22Rv1 (cell line): Measurements from ENCODE around the gene MCAT.

Source experiments
- H3K27ac ChIP-seq: fragments of 450-650 bp; 2 replicates; pipeline ENCODE4 v1.5.1; 2017
- ZFX ChIP-seq: fragments of 450-650 bp; IDR thresholded peaks from 2 replicates; pipeline ENCODE4 v1.6.1; 2017; ENCODE audit warnings: antibody characterized with exemption, borderline replicate concordance
- TF ChIP-seq, protein P1 (sequence below): fragments of 450-650 bp; IDR thresholded peaks from 2 replicates; pipeline ENCODE4 v1.5.1; 2017; ENCODE audit warnings: mild to moderate bottlenecking

The MCAT gene

GRCh38 chr22:43144949-43145348 is 1.8 kb upstream of the MCAT start:
- TF ChIP-seq, protein P1, sequence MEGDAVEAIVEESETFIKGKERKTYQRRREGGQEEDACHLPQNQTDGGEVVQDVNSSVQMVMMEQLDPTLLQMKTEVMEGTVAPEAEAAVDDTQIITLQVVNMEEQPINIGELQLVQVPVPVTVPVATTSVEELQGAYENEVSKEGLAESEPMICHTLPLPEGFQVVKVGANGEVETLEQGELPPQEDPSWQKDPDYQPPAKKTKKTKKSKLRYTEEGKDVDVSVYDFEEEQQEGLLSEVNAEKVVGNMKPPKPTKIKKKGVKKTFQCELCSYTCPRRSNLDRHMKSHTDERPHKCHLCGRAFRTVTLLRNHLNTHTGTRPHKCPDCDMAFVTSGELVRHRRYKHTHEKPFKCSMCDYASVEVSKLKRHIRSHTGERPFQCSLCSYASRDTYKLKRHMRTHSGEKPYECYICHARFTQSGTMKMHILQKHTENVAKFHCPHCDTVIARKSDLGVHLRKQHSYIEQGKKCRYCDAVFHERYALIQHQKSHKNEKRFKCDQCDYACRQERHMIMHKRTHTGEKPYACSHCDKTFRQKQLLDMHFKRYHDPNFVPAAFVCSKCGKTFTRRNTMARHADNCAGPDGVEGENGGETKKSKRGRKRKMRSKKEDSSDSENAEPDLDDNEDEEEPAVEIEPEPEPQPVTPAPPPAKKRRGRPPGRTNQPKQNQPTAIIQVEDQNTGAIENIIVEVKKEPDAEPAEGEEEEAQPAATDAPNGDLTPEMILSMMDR, result no peak
- no peak for TF ChIP-seq ZFX
- H3K27ac ChIP-seq, result peak overlapping the region; percentile 39

DNA sequence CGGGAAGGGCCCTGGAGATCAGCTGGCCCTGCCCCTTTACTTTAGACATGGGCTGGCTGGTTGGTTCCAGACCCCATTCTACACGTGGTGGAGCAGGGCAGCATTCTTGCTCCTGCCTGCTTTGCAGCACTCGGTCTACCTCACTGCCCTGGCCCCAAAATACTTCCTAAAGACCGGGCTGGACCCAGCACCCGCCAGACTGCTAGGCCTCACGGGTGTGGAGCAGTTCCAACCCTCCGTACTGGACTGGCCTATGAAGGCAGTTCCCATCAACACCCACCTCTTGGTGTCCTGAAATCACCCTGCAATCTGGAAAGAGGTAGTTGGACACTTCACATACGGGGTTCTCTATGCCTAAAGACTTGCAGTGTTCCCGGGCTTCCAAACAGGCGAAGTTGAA is 6.4 kb downstream of the MCAT start:
- H3K27ac ChIP-seq, result no peak overlapping the region
- TF ChIP-seq, protein P1, result no peak
- TF ChIP-seq ZFX, result no peak

- no peak overlapping the region for H3K27ac ChIP-seq
- no peak for TF ChIP-seq ZFX
- TF ChIP-seq, protein P1, result peak; percentile 77
Observed at GRCh38 chr22:43136255-43136654, 6.9 kb downstream of the MCAT start.

- TF ChIP-seq ZFX, result no peak
- TF ChIP-seq, protein P1, result no peak
- no peak overlapping the region for H3K27ac ChIP-seq
Observed at GRCh38 chr22:43135565-43135964, 7.6 kb downstream of the MCAT start.

GRCh38 chr22:43134553-43134952 is 8.6 kb downstream of the MCAT start:
- H3K27ac ChIP-seq, result no peak overlapping the region
- TF ChIP-seq, protein P1, result no peak
- TF ChIP-seq ZFX, result no peak

DNA sequence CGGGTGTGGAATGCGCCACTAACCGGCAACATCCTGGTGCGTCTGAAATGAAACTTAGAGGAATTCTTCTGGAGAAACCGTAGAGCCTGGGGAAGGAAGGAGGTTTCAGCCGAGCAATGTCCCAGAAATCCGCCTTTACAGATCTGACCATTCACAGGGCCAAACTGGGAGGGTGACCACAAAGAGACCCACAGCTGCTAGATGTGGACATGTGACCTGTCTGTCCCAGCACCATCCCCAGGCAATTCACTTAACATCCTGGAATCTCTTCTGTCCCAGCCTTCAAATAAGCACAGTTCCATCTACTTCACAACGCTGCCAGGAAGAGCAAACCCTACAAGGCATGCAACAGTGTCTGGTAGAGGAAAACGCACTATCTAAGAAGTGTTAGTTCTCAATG is 9.8 kb downstream of the MCAT start:
- no peak for TF ChIP-seq ZFX
- TF ChIP-seq, protein P1, result no peak
- no peak overlapping the region for H3K27ac ChIP-seq

- TF ChIP-seq, protein P1, result no peak
- no peak for TF ChIP-seq ZFX
- H3K27ac ChIP-seq, result no peak overlapping the region
Observed at GRCh38 chr22:43131773-43132501, 11.3 kb downstream of the MCAT start.
